ENCODE measurements around the gene POLR2J2.
"Not testable (repeated sequence)": the region's sequence is repeated elsewhere in the genome, so short reads cannot be mapped to it uniquely, and the experiment has no call there.

POLR2J2 gene

DNA sequence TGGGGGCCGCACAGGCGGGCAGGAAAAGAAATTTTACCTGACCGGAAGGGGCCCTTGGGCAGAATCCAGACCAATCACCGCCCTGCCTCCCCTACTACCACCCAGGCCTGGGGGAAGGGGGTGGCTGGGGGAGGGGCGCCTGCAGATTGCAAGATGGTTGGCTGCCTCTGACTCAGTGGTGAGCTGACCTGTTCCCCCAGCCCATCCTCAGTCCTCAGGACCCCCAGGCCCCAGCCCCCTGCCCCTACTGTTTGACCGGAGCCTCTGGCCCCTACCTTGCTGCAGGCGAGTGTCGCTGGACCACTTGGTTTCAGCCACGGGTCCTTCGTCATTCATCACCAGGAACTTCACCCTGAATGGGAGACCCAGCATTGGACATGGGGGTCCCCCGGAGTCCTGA lies 32.6 kb downstream of the POLR2J2 start:
- not testable (repeated sequence) for H3K4me3 ChIP-seq (replicated peaks; ENCODE audit: insufficient read depth, low read length); H3K27ac ChIP-seq (replicated peaks); H3K27me3 ChIP-seq (ENCODE audit: insufficient read depth, poor library complexity, severe bottlenecking)
- peak in 1 of 2 experiments; percentile 1 for DNase-seq (ENCODE audit: low read depth in 1 of 2, low spot score in 1 of 2)

DNA sequence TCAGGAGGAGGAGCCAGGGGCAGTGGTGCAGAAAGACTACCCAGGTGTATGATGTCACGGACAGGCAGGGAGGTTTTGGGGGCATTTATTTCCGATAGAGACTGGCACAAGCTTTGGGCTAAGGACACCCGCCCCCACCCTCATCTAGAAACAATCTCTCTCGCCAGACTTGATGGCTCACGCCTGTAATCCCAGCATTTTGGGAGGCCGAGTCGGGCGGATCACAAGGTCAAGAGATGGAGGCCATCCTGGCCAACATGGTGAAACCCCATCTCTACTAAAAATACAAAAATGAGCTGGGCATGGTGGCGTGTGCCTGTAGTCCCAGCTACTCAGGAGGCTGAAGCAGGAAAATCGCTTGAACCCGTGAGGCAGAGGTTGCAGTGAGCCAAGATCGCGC lies 34.5 kb downstream of the POLR2J2 start:
- not testable (repeated sequence) for H3K27ac ChIP-seq (replicated peaks); H3K4me3 ChIP-seq (replicated peaks; ENCODE audit: insufficient read depth, low read length); H3K27me3 ChIP-seq (ENCODE audit: insufficient read depth, poor library complexity, severe bottlenecking)
- peak in 1 of 2 experiments; percentile 0 for DNase-seq (ENCODE audit: low read depth in 1 of 2, low spot score in 1 of 2)

DNA sequence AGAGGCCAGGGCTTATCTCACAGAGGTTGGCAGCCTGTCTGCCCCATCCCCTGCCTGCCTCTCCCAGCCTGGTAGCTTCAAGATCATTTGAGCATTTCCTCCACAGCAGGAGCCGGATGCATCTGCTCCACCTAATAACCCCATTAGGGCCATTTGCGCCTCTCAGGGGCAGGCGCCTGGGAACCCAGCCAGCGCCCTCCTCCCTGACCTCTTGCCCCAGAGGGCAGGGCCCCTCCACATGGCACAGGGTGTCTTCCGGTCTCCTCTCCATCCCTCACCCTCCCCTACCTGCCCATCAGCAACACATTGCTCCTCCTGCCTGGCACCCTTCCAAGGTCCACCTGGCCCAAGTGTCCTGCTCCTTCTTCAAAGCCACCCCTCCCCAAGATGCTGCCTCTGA lies 36.1 kb downstream of the POLR2J2 start:
- not testable (repeated sequence) for H3K27me3 ChIP-seq (ENCODE audit: insufficient read depth, poor library complexity, severe bottlenecking); DNase-seq (ENCODE audit: low read depth in 1 of 2, low spot score in 1 of 2); H3K27ac ChIP-seq (replicated peaks); H3K4me3 ChIP-seq (replicated peaks; ENCODE audit: insufficient read depth, low read length)

DNA sequence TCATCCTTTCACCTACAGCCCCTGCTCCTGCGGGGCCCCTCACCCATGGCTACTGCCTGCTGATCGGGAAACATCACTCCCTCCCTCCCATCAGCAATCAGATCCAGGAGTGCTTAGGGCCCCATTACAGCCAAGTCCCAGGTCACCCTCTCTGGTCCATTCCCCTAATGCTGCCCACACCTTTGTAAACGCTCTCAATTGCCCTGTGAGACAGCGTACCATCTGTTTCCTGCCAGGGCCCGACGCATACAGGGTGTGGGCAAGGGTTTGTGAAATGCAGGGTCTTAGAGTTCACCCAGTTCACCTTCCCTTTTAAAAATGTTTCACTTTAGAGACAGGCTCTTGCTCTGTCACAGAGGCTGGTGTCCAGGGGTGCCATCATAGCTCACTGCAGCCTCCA lies 37.2 kb downstream of the POLR2J2 start:
- not testable (repeated sequence) for DNase-seq (ENCODE audit: low read depth in 1 of 2, low spot score in 1 of 2); H3K27ac ChIP-seq (replicated peaks); H3K27me3 ChIP-seq (ENCODE audit: insufficient read depth, poor library complexity, severe bottlenecking)

DNA sequence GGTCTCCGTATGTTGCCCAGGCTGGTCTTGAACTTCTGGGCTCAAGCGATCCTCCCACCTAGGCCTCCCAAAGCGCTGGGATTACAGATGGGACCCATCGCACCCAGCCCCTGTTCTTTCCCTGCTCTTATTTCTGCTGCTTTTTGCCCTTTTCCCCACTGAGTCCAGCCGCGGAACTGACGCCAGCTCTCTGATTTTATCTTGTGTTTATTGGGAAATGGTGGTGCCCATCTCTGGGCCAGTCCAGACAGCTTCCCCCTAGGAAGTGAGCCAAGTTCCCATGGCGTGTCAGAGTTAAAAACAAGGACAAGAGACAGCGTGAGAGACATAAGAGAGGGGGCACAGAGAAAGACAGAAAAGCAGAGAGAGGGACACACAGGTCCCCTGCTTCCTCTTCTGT lies 40.8 kb downstream of the POLR2J2 start:
- DNase-seq (ENCODE audit: low read depth in 1 of 2, low spot score in 1 of 2); H3K4me3 ChIP-seq (replicated peaks; ENCODE audit: insufficient read depth, low read length); H3K27me3 ChIP-seq (ENCODE audit: insufficient read depth, poor library complexity, severe bottlenecking); H3K27ac ChIP-seq (replicated peaks): not testable (repeated sequence)

More for the DNA sequence above, 37.2 kb downstream of the POLR2J2 start:
- not testable (repeated sequence) for H3K4me3 ChIP-seq (replicated peaks; ENCODE audit: insufficient read depth, low read length)

DNA sequence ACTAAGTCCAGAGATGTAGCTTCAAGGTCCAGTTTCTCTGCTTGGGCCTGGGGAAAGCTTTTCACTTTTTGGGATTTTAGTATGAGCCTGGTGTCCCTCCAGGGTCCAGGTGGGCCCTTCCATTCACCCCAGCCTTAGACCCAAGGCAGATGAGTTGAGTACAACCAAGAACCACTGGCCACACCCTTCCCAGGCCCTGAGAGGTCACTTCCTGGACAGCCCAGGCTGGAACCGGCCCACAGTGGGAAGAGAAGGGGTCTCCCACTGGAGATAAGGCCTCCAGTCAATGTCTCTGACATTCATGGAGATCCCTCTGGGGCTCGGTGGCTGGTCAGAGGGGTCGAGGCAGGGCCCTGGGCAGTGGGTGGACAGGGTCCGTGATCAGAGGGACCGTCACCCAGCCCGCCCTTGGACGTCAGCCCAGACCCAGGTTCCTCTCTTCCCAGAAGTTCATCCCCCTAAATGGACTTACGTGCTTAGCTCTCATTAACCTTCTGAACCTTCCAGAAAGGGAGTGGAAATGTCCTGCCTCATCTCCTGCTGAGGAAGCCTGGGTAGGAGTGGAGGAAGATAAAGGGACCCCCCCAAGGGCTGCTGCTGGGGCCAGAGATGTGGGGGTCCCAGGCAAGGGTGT lies 44.1 kb downstream of the POLR2J2 start:
- not testable (repeated sequence) for H3K27ac ChIP-seq (replicated peaks); H3K4me3 ChIP-seq (replicated peaks; ENCODE audit: insufficient read depth, low read length); H3K27me3 ChIP-seq (ENCODE audit: insufficient read depth, poor library complexity, severe bottlenecking); DNase-seq (ENCODE audit: low read depth in 1 of 2, low spot score in 1 of 2)

DNA sequence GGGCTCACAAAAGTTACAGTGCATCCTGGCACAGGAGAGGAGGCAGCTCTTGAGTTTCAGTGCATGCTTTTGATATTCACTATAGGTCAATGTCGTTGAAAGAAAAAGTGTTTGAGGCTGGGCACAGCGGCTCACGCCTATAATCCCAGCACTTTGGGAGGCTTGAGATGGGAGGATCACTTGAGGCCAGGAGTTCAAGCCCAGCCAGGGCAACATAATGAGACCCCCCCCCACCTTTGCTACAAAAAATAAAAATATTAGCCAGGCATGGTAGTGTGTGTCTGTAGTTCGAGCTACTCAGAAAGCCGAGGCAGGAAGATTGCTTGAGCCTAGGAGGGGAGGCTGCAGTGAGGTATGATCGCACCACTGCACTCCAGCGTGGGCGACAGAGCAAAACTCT lies 53.3 kb downstream of the POLR2J2 start:
- not testable (repeated sequence) for DNase-seq (ENCODE audit: low read depth in 1 of 2, low spot score in 1 of 2); H3K4me3 ChIP-seq (replicated peaks; ENCODE audit: insufficient read depth, low read length); H3K27me3 ChIP-seq (ENCODE audit: insufficient read depth, poor library complexity, severe bottlenecking); H3K27ac ChIP-seq (replicated peaks)

DNA sequence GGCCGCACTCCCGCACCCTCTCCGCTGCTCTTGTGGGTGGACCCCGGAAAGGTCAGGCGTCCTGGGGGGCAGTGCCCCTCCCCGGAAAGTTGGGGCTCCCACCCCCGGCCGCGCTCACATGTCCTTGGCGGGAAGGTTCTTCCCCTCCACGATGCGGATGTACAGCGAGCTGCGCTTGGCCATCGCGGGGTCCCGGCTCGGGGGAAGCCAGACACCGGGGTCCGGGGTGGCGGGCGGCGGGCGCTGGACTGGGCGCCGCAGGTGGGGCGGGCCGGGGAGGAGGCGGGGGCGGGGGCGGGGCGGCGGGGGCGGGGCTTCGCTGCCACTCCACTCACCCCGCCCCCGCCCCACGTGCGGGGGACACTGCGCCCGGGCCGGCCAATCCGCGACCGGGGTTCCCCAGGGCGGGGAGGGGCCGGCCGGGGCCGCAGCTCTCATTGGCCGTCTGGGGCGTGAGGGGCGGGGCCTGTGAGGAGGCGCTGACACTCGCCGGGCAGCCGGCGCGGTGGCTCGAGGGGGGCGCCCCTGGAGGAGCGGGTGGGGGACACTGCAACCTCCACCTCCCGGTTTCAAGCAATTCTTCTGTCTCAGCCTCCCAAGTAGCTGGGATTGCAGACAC lies 54.8 kb downstream of the POLR2J2 start, which contains the start of gene RASA4:
Gene RASA4, minus strand, starts transcription at position 250 of the 619 bp plus-strand sequence. Its CDS starts 67 bp downstream, at position 183.
- not testable (repeated sequence) for H3K27me3 ChIP-seq (ENCODE audit: insufficient read depth, poor library complexity, severe bottlenecking); H3K27ac ChIP-seq (replicated peaks)
- H3K4me3 ChIP-seq (replicated peaks; ENCODE audit: insufficient read depth, low read length) = peak within 1 kb of the TSS; percentile 46
- DNase-seq (ENCODE audit: low read depth in 1 of 2, low spot score in 1 of 2) = peak; percentile 12 to 27
